Smooth muscle cell (in vitro differentiated cells): ENCODE results near the gene PRKCA. TPM values are rescaled to one million over a fixed set of nuclear protein-coding genes. Genes with fewer than 3 reads are reported as not detected.

Source experiments
- DNase-seq: peaks from one replicate; lab custom pipeline; 2025; ENCODE audit not compliant: unreplicated experiment; lab: John Stamatoyannopoulos, UW
- H2AFZ ChIP-seq: fragments of 200-600 bp; sonication (generic); 2 replicates; pipeline ENCODE4 v1.6.0; 2016; ENCODE audit warnings: antibody characterized with exemption, low read depth, mild to moderate bottlenecking
- H3F3A ChIP-seq: fragments of 200-600 bp; sonication (generic); 2 replicates; pipeline ENCODE4 v1.6.0; 2017; ENCODE audit warnings: antibody characterized with exemption, low read depth
- H3K27ac ChIP-seq: fragments of 200-600 bp; sonication (generic); 2 replicates; pipeline ENCODE4 v1.5.1; 2016; ENCODE audit warnings: low read depth, mild to moderate bottlenecking
- H3K27me3 ChIP-seq: fragments of 200-600 bp; sonication (generic); 2 replicates; pipeline ENCODE4 v1.6.1; 2016; ENCODE audit warnings: low read depth, mild to moderate bottlenecking
- H3K36me3 ChIP-seq: fragments of 200-600 bp; sonication (generic); 2 replicates; pipeline ENCODE4 v1.5.1; 2016; ENCODE audit warnings: low read depth
- H3K4me1 ChIP-seq: fragments of 200-600 bp; sonication (generic); 2 replicates; pipeline ENCODE4 v1.5.1; 2016; ENCODE audit warnings: low read depth
- H3K4me2 ChIP-seq: fragments of 200-600 bp; sonication (generic); 2 replicates; pipeline ENCODE4 v1.6.0; 2016; ENCODE audit warnings: mild to moderate bottlenecking
- H3K4me3 ChIP-seq: fragments of 200-600 bp; sonication (generic); 2 replicates; pipeline ENCODE4 v1.5.1; 2016; ENCODE audit warnings: mild to moderate bottlenecking
- H3K79me2 ChIP-seq: fragments of 200-600 bp; sonication (generic); 2 replicates; pipeline ENCODE4 v1.6.0; 2016; ENCODE audit warnings: low read depth, mild to moderate bottlenecking
- H3K9ac ChIP-seq: fragments of 200-600 bp; sonication (generic); 2 replicates; pipeline ENCODE4 v1.6.0; 2016; ENCODE audit warnings: low read depth
- H3K9me3 ChIP-seq: fragments of 200-600 bp; sonication (generic); replicated peaks from 2 replicates; pipeline ENCODE4 v1.5.1; 2016; ENCODE audit warnings: low read depth
- H4K20me1 ChIP-seq: fragments of 200-600 bp; sonication (generic); 2 replicates; pipeline ENCODE4 v1.6.0; 2016; ENCODE audit warnings: low read depth
- WGBS: methylation state at CpG from one replicate; pipeline ENCODE4 v1.1.7; 2016; ENCODE audit warnings: low lambda C conversion rate; 5-methylcytosine and 5-hydroxymethylcytosine counted together
- polyA plus RNA-seq: library from polyadenylated mRNA; unstranded; fragments of >200 nt; fragmentation: Nextera tagmentation; extraction: Ambion mirVana; gene quantifications from 2 replicates; pipeline ENCODE4 v1.2.1, GENCODE V29; 2016
- total RNA-seq: library from RNA; depleted of rRNA; stranded (reverse); fragments of >200 nt; gene quantifications from 2 replicates; pipeline ENCODE4 v1.2.3, GENCODE V29; 2014
- TF ChIP-seq, protein P1 (sequence below): fragments of 200-600 bp; sonication (generic); IDR thresholded peaks from 2 replicates; pipeline ENCODE4 v1.5.1; 2017; ENCODE audit warnings: borderline replicate concordance, mild to moderate bottlenecking, antibody characterized with exemption; ENCODE audit not compliant: insufficient read depth, poor library complexity, severe bottlenecking

The PRKCA gene
- total and polyA plus RNA-seq, 2 experiments from 2014 or later, result 0.78 to 7.1 TPM

DNA sequence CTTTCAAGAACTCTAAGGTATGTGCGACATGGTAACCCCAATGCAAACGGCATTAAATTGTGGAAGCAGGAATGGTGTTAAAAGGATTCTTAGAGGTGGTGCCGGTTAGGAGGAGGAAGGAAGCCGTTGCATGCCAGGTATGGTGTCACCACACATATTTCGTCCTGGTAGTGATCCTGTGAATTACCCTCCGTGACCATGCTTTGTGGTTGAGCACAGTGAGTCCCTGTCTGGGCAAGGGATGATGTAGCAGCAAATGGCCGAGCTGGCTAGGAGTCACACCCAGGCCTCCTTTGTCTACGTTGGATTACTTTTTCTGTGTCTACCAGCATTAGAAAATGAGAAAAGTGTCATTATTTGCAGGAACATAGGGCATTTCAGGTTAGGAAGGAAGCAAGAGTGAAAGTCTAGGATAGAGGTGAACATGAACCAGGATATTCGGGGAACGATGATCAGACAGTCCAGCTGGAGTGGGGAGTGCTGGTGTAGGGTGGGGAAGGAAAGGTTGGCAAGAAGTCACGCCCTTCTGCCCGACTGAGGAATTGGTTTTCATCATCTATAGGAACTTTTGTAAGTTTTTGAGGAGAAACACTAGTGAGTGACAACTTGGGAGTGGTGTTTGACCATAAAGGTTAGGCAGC lies 123.5 kb downstream of the PRKCA start:
- TF ChIP-seq, protein P1, sequence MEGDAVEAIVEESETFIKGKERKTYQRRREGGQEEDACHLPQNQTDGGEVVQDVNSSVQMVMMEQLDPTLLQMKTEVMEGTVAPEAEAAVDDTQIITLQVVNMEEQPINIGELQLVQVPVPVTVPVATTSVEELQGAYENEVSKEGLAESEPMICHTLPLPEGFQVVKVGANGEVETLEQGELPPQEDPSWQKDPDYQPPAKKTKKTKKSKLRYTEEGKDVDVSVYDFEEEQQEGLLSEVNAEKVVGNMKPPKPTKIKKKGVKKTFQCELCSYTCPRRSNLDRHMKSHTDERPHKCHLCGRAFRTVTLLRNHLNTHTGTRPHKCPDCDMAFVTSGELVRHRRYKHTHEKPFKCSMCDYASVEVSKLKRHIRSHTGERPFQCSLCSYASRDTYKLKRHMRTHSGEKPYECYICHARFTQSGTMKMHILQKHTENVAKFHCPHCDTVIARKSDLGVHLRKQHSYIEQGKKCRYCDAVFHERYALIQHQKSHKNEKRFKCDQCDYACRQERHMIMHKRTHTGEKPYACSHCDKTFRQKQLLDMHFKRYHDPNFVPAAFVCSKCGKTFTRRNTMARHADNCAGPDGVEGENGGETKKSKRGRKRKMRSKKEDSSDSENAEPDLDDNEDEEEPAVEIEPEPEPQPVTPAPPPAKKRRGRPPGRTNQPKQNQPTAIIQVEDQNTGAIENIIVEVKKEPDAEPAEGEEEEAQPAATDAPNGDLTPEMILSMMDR, result no peak
- H3K79me2 ChIP-seq, result peaks cover 3% of the 10 kb centered on the region

DNA sequence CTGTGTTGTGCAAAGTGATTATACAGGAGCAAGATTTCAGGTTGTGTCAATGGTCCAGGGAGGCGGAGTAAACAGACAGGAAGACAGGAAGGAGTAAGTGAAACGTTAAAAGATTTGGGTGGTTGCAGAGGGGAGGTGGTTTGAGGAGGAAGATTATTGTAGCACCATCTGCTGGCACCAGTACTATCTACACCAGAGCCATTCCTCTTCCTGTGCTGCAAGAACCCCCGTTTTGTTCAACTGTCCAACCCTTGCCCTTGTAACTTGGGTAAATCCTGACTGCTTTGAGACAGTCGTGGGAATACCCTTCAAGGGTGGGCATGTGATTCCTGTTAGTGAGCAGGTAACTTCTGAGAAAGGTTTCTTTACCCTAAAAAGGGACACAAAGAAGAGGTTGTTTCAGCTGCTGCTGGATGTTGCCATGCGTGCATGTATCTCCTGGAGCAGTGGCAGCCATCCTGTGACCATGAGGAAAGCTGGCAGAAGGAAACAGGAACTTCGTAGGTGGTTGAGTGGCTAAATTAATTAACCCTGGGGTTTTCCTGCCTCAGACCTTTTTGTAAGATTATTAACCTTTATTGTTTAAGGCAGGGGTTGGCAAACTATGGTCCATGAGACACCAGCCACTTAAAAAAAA lies 124.1 kb downstream of the PRKCA start:
- H2AFZ ChIP-seq, result no peak overlapping the region
- peaks cover 3% of the 10 kb centered on the region for H3K79me2 ChIP-seq
- H3K9me3 ChIP-seq, result no peaks in the 10 kb centered on the region
- no peaks in the 10 kb centered on the region for H3F3A ChIP-seq
- H3K9ac ChIP-seq, result no peak overlapping the region
- no peak overlapping the region for H3K4me3 ChIP-seq
- 77% methylated on average over 6 of the region's 6 CpGs for WGBS
- no peak for DNase-seq
- no peaks in the 10 kb centered on the region for H3K27me3 ChIP-seq
- TF ChIP-seq, protein P1, result peak; percentile 3
- H3K36me3 ChIP-seq, result no peaks in the 10 kb centered on the region
- no peaks in the 10 kb centered on the region for H4K20me1 ChIP-seq
- H3K4me2 ChIP-seq, result no peak overlapping the region
- no peak overlapping the region for H3K27ac ChIP-seq
- no peaks in the 10 kb centered on the region for H3K4me1 ChIP-seq

More for the DNA sequence above, 123.5 kb downstream of the PRKCA start:
- DNase-seq, result no peak
- H3K9ac ChIP-seq, result no peak overlapping the region
- WGBS, result 92% methylated on average over 12 of the region's 12 CpGs
- H3F3A ChIP-seq, result no peaks in the 10 kb centered on the region
- no peak overlapping the region for H3K27ac ChIP-seq
- H4K20me1 ChIP-seq, result no peaks in the 10 kb centered on the region
- H3K4me3 ChIP-seq, result no peak overlapping the region
- H3K4me2 ChIP-seq, result no peak overlapping the region
- no peaks in the 10 kb centered on the region for H3K9me3 ChIP-seq
- H2AFZ ChIP-seq, result no peak overlapping the region
- no peaks in the 10 kb centered on the region for H3K36me3 ChIP-seq
- H3K4me1 ChIP-seq, result peaks cover 2% of the 10 kb centered on the region
- no peaks in the 10 kb centered on the region for H3K27me3 ChIP-seq

DNA sequence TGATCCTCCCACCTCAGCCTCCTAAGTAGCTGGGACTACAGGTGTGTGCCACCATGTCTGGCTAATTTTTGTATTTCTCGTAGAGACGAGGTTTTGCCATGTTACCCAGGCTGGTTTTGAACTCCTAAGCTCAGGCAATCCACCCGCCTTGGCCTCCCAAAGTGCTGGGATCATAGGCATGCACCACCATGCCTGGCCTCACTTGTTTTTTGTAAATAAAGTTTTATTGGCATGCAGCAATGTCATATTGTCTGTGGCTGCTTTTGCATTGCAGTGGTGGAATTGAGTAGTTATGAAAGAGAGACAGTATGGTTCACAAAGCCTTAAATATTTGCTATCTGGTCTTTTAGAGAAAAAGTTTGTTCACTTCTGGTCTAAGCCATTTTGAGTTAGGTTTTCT lies 124.7 kb downstream of the PRKCA start:
- no peaks in the 10 kb centered on the region for H3K9me3 ChIP-seq
- H3K27ac ChIP-seq, result no peak overlapping the region
- H3K4me1 ChIP-seq, result no peaks in the 10 kb centered on the region
- no peaks in the 10 kb centered on the region for H3K36me3 ChIP-seq
- TF ChIP-seq, protein P1, result no peak
- no peak for DNase-seq
- H3K9ac ChIP-seq, result no peak overlapping the region
- H2AFZ ChIP-seq, result no peak overlapping the region
- H3K4me3 ChIP-seq, result no peak overlapping the region
- H3K4me2 ChIP-seq, result no peak overlapping the region
- H3K27me3 ChIP-seq, result no peaks in the 10 kb centered on the region
- no peaks in the 10 kb centered on the region for H3F3A ChIP-seq
- H3K79me2 ChIP-seq, result peaks cover 3% of the 10 kb centered on the region
- no peaks in the 10 kb centered on the region for H4K20me1 ChIP-seq
- WGBS, result 98% methylated on average over 3 of the region's 3 CpGs

DNA sequence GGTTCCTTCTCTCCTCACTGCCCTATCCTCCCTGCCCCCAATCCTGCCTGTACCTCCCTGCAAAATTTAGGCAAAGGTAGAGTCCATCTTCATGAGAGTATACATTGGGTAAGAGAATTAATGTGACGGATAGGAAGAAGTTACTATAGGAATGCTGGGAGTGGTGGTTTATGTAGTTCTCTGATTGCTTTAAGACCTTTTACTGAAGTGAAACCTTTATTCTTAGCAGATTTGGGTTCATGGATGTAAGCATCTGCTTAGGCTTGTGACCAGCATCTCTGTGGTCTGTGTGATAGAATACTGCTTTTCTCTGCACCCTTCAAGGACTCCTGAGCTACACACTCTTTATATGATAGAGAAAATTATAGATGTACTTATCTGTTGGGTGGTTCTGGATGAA lies 127.3 kb downstream of the PRKCA start:
- no peaks in the 10 kb centered on the region for H3K36me3 ChIP-seq
- H3K4me2 ChIP-seq, result no peak overlapping the region
- no peak overlapping the region for H3K27ac ChIP-seq
- H3K4me3 ChIP-seq, result no peak overlapping the region
- no peak overlapping the region for H3K9ac ChIP-seq
- no peak overlapping the region for H2AFZ ChIP-seq
- no peaks in the 10 kb centered on the region for H3K4me1 ChIP-seq
- H4K20me1 ChIP-seq, result no peaks in the 10 kb centered on the region
- TF ChIP-seq, protein P1, result no peak
- no peaks in the 10 kb centered on the region for H3K27me3 ChIP-seq
- H3F3A ChIP-seq, result no peaks in the 10 kb centered on the region
- 96% methylated on average over 1 of the region's 1 CpG for WGBS
- DNase-seq, result no peak
- H3K79me2 ChIP-seq, result peaks cover 3% of the 10 kb centered on the region
- H3K9me3 ChIP-seq, result no peaks in the 10 kb centered on the region
